Testis (tissue), 2 donors: Measurements from ENCODE around the gene LRP1.

Source experiments
- CTCF ChIP-seq, 3 experiments: fragments of 450-650 bp in 2 of 3; fragments of 200-600 bp in 1 of 3; sonication (generic) in 1 of 3; IDR thresholded peaks; one replicate each; pipeline ENCODE4 v1.5.1; 2016 to 2019; ENCODE audit warnings: antibody characterized with exemption in 3 of 3, mild to moderate bottlenecking in 2 of 3, moderate library complexity in 1 of 3
- POLR2A ChIP-seq: fragments of 450-650 bp; IDR thresholded peaks from one replicate; pipeline ENCODE4 v1.6.1; 2017; ENCODE audit warnings: antibody characterized with exemption, mild to moderate bottlenecking, moderate library complexity

- TF ChIP-seq CTCF (IDR thresholded peaks at IDR 0.05) (no peak), POLR2A (no peak)
Measured at GRCh38 chr12:57123813-57124212, 4.5 kb upstream of the LRP1 start.
